H1 (cell line): ENCODE measurements around the gene SYT17. TPM values are rescaled to one million over a fixed set of nuclear protein-coding genes. Genes with fewer than 3 reads are reported as not detected.

ENCODE experiments used
- CTCF ChIA-PET: fragments of 300-600 bp; sonication (Branson Sonifier 250); formaldehyde crosslinking; loops from one replicate; lab custom pipeline; 2021; ENCODE audit not compliant: partially characterized antibody; lab: Charles Lee
- POLR2A ChIA-PET: fragments of 300-600 bp; sonication (Branson Sonifier 250); formaldehyde crosslinking; loops from one replicate; lab custom pipeline; 2021; ENCODE audit warnings: inconsistent platforms; ENCODE audit not compliant: partially characterized antibody; lab: Charles Lee
- DNase-seq, 2 experiments: peaks; one replicate each; pipeline versions ENCODE4 v3.0.0 to v3.0.0-alpha.2; 2010 to 2022; ENCODE audit warnings: low spot score in 2 of 2, low read depth in 1 of 2, mixed read lengths in 1 of 2
- FAIRE-seq: peaks from 2 replicates; lab custom pipeline; 2011; peaks lifted over from hg19 to GRCh38; lab: Jason Lieb, UNC
- H2AFZ ChIP-seq: 2 replicates; pipeline ENCODE4 v1.8.1; 2012; ENCODE audit warnings: low read length, inconsistent platforms
- H2AK5ac ChIP-seq: 2 replicates; pipeline ENCODE4 v1.6.1; 2013; ENCODE audit warnings: low read depth, low read length
- H2BK120ac ChIP-seq: replicated peaks from 2 replicates; pipeline ENCODE3; 2013; ENCODE audit warnings: low read depth, low read length, inconsistent platforms
- H2BK12ac ChIP-seq: 2 replicates; pipeline ENCODE4 v1.6.1; 2013; ENCODE audit warnings: low read depth, low read length
- H2BK15ac ChIP-seq: 2 replicates; pipeline ENCODE4 v1.6.1; 2013; ENCODE audit warnings: low read length
- H2BK20ac ChIP-seq: 2 replicates; pipeline ENCODE4 v1.6.1; 2013; ENCODE audit warnings: low read length
- H2BK5ac ChIP-seq: 2 replicates; pipeline ENCODE4 v1.6.1; 2013; ENCODE audit warnings: low read depth, low read length
- H3K14ac ChIP-seq: 2 replicates; pipeline ENCODE4 v1.6.1; 2013; ENCODE audit warnings: inconsistent platforms; ENCODE audit not compliant: insufficient read length
- H3K18ac ChIP-seq: 2 replicates; pipeline ENCODE4 v1.6.1; 2013; ENCODE audit warnings: low read length; ENCODE audit errors: extremely low read depth
- H3K23ac ChIP-seq: 2 replicates; pipeline ENCODE4 v1.6.1; 2013; ENCODE audit warnings: inconsistent platforms; ENCODE audit not compliant: insufficient read length
- H3K23me2 ChIP-seq: 2 replicates; pipeline ENCODE4 v1.6.1; 2013; ENCODE audit warnings: low read depth, low read length
- H3K27ac ChIP-seq: 2 replicates; pipeline ENCODE4 v1.6.1; 2011; ENCODE audit warnings: low read depth, low read length, inconsistent platforms
- H3K27me3 ChIP-seq, 4 experiments: replicated peaks in 1 of 4; 1 replicate in 1 of 4; 2 replicates in 3 of 4; pipeline versions ENCODE4 v1.6.1 to v1.8.1; 2011 to 2013; ENCODE audit warnings: low read length in 3 of 4, mild to moderate bottlenecking in 3 of 4, inconsistent platforms in 2 of 4, mixed read lengths in 2 of 4, moderate library complexity in 1 of 4; ENCODE audit not compliant: control insufficient read depth in 3 of 4, insufficient read depth in 3 of 4; ENCODE audit errors: extremely low read depth in 1 of 4
- H3K36me3 ChIP-seq, 4 experiments: 2 replicates each; pipeline versions ENCODE4 v1.6.1 to v1.8.1; 2011 to 2013; ENCODE audit warnings: mild to moderate bottlenecking in 4 of 4, low read length in 3 of 4, moderate library complexity in 2 of 4, control low read depth in 1 of 4, inconsistent platforms in 1 of 4; ENCODE audit not compliant: insufficient read depth in 4 of 4, control insufficient read depth in 2 of 4
- H3K4ac ChIP-seq: replicated peaks from 2 replicates; pipeline ENCODE3; 2013; ENCODE audit warnings: low read length, low read depth, mixed read lengths, inconsistent platforms; ENCODE audit not compliant: insufficient read length
- H3K4me1 ChIP-seq, 4 experiments: replicated peaks in 1 of 4; 1 replicate in 1 of 4; 2 replicates in 3 of 4; pipeline versions ENCODE4 v1.6.1 to v1.8.1; 2011 to 2013; ENCODE audit warnings: low read length in 3 of 4, inconsistent platforms in 2 of 4, mixed read lengths in 1 of 4; ENCODE audit not compliant: insufficient read depth in 4 of 4, control insufficient read depth in 3 of 4
- H3K4me2 ChIP-seq, 2 experiments: 2 replicates each; pipeline versions ENCODE4 v1.6.1 to v1.8.1; 2011 to 2013; ENCODE audit warnings: low read depth in 2 of 2, low read length in 2 of 2, control low read depth in 1 of 2, inconsistent platforms in 1 of 2, mild to moderate bottlenecking in 1 of 2; ENCODE audit not compliant: insufficient read depth in 1 of 2
- H3K4me3 ChIP-seq, 4 experiments: fragments of 200-600, 300-600 bp in 1 of 4; sonication (generic), shearing (Covaris generic), sonication (Bioruptor Twin) in 1 of 4; 2 replicates each; pipeline versions ENCODE4 v1.5.1 to v1.8.1; 2011 to 2016; ENCODE audit warnings: low read length in 4 of 4, low read depth in 3 of 4, control low read depth in 2 of 4, inconsistent platforms in 2 of 4, mild to moderate bottlenecking in 2 of 4, mixed read lengths in 1 of 4, moderate library complexity in 1 of 4; ENCODE audit not compliant: insufficient read depth in 2 of 4; ENCODE audit errors: extremely low read depth in 1 of 4
- H3K56ac ChIP-seq: replicated peaks from 2 replicates; pipeline ENCODE3; 2013; ENCODE audit warnings: low read depth, mild to moderate bottlenecking, mixed read lengths, low read length, inconsistent platforms; ENCODE audit not compliant: insufficient read length
- H3K79me1 ChIP-seq: 2 replicates; pipeline ENCODE4 v1.6.1; 2013; ENCODE audit warnings: low read depth, low read length, control low read depth
- H3K79me2 ChIP-seq, 2 experiments: 2 replicates each; pipeline versions ENCODE4 v1.6.1 to v1.8.1; 2012 to 2013; ENCODE audit warnings: low read length in 2 of 2, mild to moderate bottlenecking in 2 of 2, inconsistent platforms in 1 of 2; ENCODE audit not compliant: insufficient read depth in 2 of 2, control insufficient read depth in 1 of 2
- H3K9ac ChIP-seq, 4 experiments: replicated peaks in 1 of 4; 1 replicate in 1 of 4; 2 replicates in 3 of 4; pipeline versions ENCODE4 v1.6.1 to v1.8.1; 2011 to 2013; ENCODE audit warnings: low read depth in 3 of 4, low read length in 3 of 4, control low read depth in 2 of 4, mild to moderate bottlenecking in 2 of 4, moderate library complexity in 2 of 4, inconsistent platforms in 1 of 4; ENCODE audit errors: extremely low read depth in 1 of 4
- H3K9me3 ChIP-seq, 2 experiments: 2 replicates each; pipeline versions ENCODE4 v1.6.1 to v1.8.1; 2012 to 2013; ENCODE audit warnings: mild to moderate bottlenecking in 2 of 2, moderate library complexity in 2 of 2, control low read depth in 1 of 2, inconsistent platforms in 1 of 2, low read depth in 1 of 2, low read length in 1 of 2, mixed read lengths in 1 of 2; ENCODE audit not compliant: insufficient read depth in 2 of 2
- H4K20me1 ChIP-seq, 2 experiments: replicated peaks in 1 of 2; 2 replicates each; pipeline versions ENCODE3 to v1.8.1; 2011 to 2013; ENCODE audit warnings: inconsistent platforms in 2 of 2, low read length in 2 of 2, mild to moderate bottlenecking in 1 of 2; ENCODE audit not compliant: insufficient read depth in 2 of 2, control insufficient read depth in 1 of 2
- H4K5ac ChIP-seq: 2 replicates; pipeline ENCODE4 v1.6.1; 2013; ENCODE audit warnings: low read length, low read depth, mixed read lengths, inconsistent platforms; ENCODE audit not compliant: insufficient read length
- H4K8ac ChIP-seq: 2 replicates; pipeline ENCODE4 v1.8.0; 2013; ENCODE audit warnings: mild to moderate bottlenecking, moderate library complexity, low read length, inconsistent platforms; ENCODE audit not compliant: insufficient read depth; ENCODE audit errors: extremely low read depth
- H4K91ac ChIP-seq: replicated peaks from 2 replicates; pipeline ENCODE3; 2013; ENCODE audit warnings: low read length, mixed read lengths, inconsistent platforms; ENCODE audit not compliant: insufficient read length
- CEBPB ChIP-seq: IDR thresholded peaks from 2 replicates; pipeline ENCODE4 v1.6.1; 2012; ENCODE audit warnings: low read depth, low read length
- CREB1 ChIP-seq: IDR thresholded peaks from 2 replicates; pipeline ENCODE4 v1.6.1; 2012; ENCODE audit warnings: inconsistent platforms
- EGR1 ChIP-seq: IDR thresholded peaks from 2 replicates; pipeline ENCODE4 v1.6.1; 2011; ENCODE audit warnings: low read depth, low read length, borderline replicate concordance
- GABPA ChIP-seq: IDR thresholded peaks from 2 replicates; pipeline ENCODE4 v1.6.1; 2011; ENCODE audit warnings: mild to moderate bottlenecking, low read length, moderate library complexity, borderline replicate concordance; ENCODE audit not compliant: insufficient read depth
- JUND ChIP-seq: IDR thresholded peaks from 2 replicates; pipeline ENCODE4 v1.6.1; 2011; ENCODE audit warnings: mild to moderate bottlenecking, improper control_type of control experiment, low read length
- POLR2AphosphoS5 ChIP-seq: IDR thresholded peaks from 2 replicates; pipeline ENCODE4 v1.6.1; 2011; ENCODE audit warnings: low read depth, low read length
- TBP ChIP-seq: IDR thresholded peaks from 2 replicates; pipeline ENCODE4 v1.6.1; 2011; ENCODE audit warnings: low read depth, low read length, improper control_type of control experiment
- WGBS, 2 experiments: shearing (Covaris generic) in 1 of 2; methylation state at CpG; one replicate each; pipeline versions ENCODE4 v1.1.6 to v1.1.7; 2013 to 2015; ENCODE audit warnings: low lambda C conversion rate in 2 of 2, mixed read lengths in 2 of 2, inconsistent platforms in 1 of 2, low coverage in 1 of 2, missing lambda C conversion rate in 1 of 2; ENCODE audit not compliant: insufficient replicate concordance in 2 of 2, insufficient coverage in 1 of 2, insufficient read length in 1 of 2; ENCODE audit errors: extremely low coverage in 1 of 2, missing lambda C conversion rate in 1 of 2; 5-methylcytosine and 5-hydroxymethylcytosine counted together
- polyA plus RNA-seq, 7 experiments: library from polyadenylated mRNA; depleted of rRNA in 3 of 7; stranded (reverse) in 5 of 7; unstranded in 2 of 7; fragments of >200 nt in 5 of 7; fragments of 200-250 nt in 2 of 7; gene quantifications; 1 replicate in 5 of 7; 2 replicates in 1 of 7; 4 replicates in 1 of 7; pipeline versions ENCODE4 v1.2.1 to v1.2.3, GENCODE V29; 2011 to 2013; ENCODE audit warnings: missing spikeins in 2 of 7, mixed read lengths in 2 of 7
- total RNA-seq: library from RNA; stranded (reverse); fragmentation: NEBNext Ultra II Directional; extraction: Animal tissue kit (Norgen Biotek cat#: 25700); gene quantifications from 2 replicates; pipeline ENCODE4 v1.2.1, GENCODE V29; 2021

SYT17 gene
- total and polyA plus RNA-seq, 2 of the 8 experiments (the other 6 are each of a cell fraction or from before 2014, with no cell fraction given), result 5.8 to 18.1 TPM

- no peak for FAIRE-seq
Measured at GRCh38 chr16:19210280-19210924, 42.4 kb downstream of the SYT17 start.

More at GRCh38 chr16:19210280-19210924, 42.4 kb downstream of the SYT17 start:
- Histone ChIP-seq H3K9ac (no peak overlapping the region), H2AK5ac (no peak overlapping the region), H3K56ac (no peak overlapping the region), H3K18ac (no peak overlapping the region), H2BK20ac (no peak overlapping the region), H2BK12ac (no peak overlapping the region), H4K5ac (no peak overlapping the region), H3K79me1 (no peaks in the 10 kb centered on the region), H4K8ac (no peak overlapping the region), H2BK15ac (no peak overlapping the region), H4K91ac (no peak overlapping the region), H3K4me3 (no peak overlapping the region), H2AFZ (no peak overlapping the region), H2BK5ac (no peak overlapping the region), H3K14ac (no peak overlapping the region), H3K23ac (no peak overlapping the region), H3K23me2 (peaks cover 3% of the 10 kb centered on the region; the same call in 1 of the 2 replicates), H2BK120ac (no peak overlapping the region), H3K9me3 (no peaks in the 10 kb centered on the region), H3K27me3 (no peaks in the 10 kb centered on the region), H3K4me1 (peaks cover 0 to 5% (median 0%) of the 10 kb centered on the region in 4 experiments; a peak in 3 of 7 replicates), H3K4ac (no peak overlapping the region), H3K36me3 (no peaks in the 10 kb centered on the region), H3K79me2 (no peaks in the 10 kb centered on the region), H4K20me1 (no peaks in the 10 kb centered on the region), H3K4me2 (no peak overlapping the region), H3K27ac (no peak overlapping the region)
- ChIA-PET CTCF (interaction anchor here (1.1 to 1.5 kb wide), 4 partner anchors 12 to 166 kb away, joined by 3 to 6 read pairs (median 4); no protein-coding TSS in a partner anchor), POLR2A (no interaction called here)
- 74% methylated on average over 9 of the region's 9 CpGs; no CpG with 5 or more reads in 1 of the 2 experiments for WGBS, 2 experiments
- no peak for DNase-seq
- no peak for TF ChIP-seq GABPA
- TF ChIP-seq JUND, result 0 out of 2 replicates have a peak, but pooled peaks have one; percentile 5
- no peak for TF ChIP-seq CREB1
- TF ChIP-seq EGR1, result no peak
- TF ChIP-seq CEBPB, result no peak
- TF ChIP-seq POLR2AphosphoS5, result no peak
- TF ChIP-seq TBP, result no peak
